K562 (cell line): ENCODE results near the gene CTDSPL. TPM values are rescaled to one million over a fixed set of nuclear protein-coding genes. Genes with fewer than 3 reads are reported as not detected.
A peak's percentile ranks its signal among the peaks of the same experiment; 100 is the strongest.

Experiments
- ASH1L ChIP-seq: fragments of 450-650 bp; IDR thresholded peaks from 2 replicates; pipeline ENCODE4 v1.6.1; 2018; ENCODE audit warnings: borderline replicate concordance, mild to moderate bottlenecking, low read depth; ENCODE audit not compliant: partially characterized antibody
- CHCHD3 ChIP-seq: fragments of 250-450 bp; sonication (Bioruptor Pico); IDR thresholded peaks from 2 replicates; pipeline ENCODE4 v2.1.2; 2022; ENCODE audit warnings: mild to moderate bottlenecking
- CREB1 ChIP-seq, 2 experiments: sonication (generic) in 1 of 2; formaldehyde crosslinking in 1 of 2; IDR thresholded peaks; 2 replicates each; pipeline versions ENCODE4 v1.6.1 to v1.8.0; 2012 to 2022; ENCODE audit warnings: inconsistent platforms in 1 of 2, mild to moderate bottlenecking in 1 of 2, missing genetic modification reagents in 1 of 2, moderate library complexity in 1 of 2
- CXXC5 ChIP-seq: fragments of 250-450 bp; sonication (Bioruptor Pico); IDR thresholded peaks from 2 replicates; pipeline ENCODE4 v1.8.0; 2022; ENCODE audit warnings: inconsistent platforms, mild to moderate bottlenecking, moderate library complexity
- KDM4B ChIP-seq, 2 experiments: fragments of 450-650 bp in 1 of 2; sonication (generic) in 1 of 2; IDR thresholded peaks; 2 replicates each; pipeline ENCODE4 v1.6.1; 2016 to 2017; ENCODE audit warnings: borderline replicate concordance in 2 of 2, antibody characterized with exemption in 1 of 2, low read depth in 1 of 2, mild to moderate bottlenecking in 1 of 2
- KDM5B ChIP-seq: fragments of 200-600 bp; sonication (generic); IDR thresholded peaks from 2 replicates; pipeline ENCODE4 v1.6.1; 2012; ENCODE audit warnings: low read depth, mild to moderate bottlenecking, moderate library complexity, low read length, control low read depth, inconsistent platforms; ENCODE audit not compliant: insufficient replicate concordance
- MAFG ChIP-seq: fragments of 450-650 bp; conservative IDR thresholded peaks from 2 replicates; pipeline ENCODE4 v1.6.1; 2016; ENCODE audit warnings: missing genetic modification characterization, missing compliant biosample characterization
- ZNF253 ChIP-seq: fragments of 250-450 bp; sonication (Bioruptor Pico); conservative IDR thresholded peaks from 2 replicates; pipeline ENCODE4 v1.6.1; 2021; ENCODE audit warnings: mild to moderate bottlenecking
- ZNF561 ChIP-seq: fragments of 450-650 bp; formaldehyde crosslinking; conservative IDR thresholded peaks from 2 replicates; pipeline ENCODE4 v1.4.0; 2020; ENCODE audit warnings: mild to moderate bottlenecking, moderate library complexity
- polyA plus RNA-seq, 8 experiments: library from polyadenylated mRNA; depleted of rRNA in 4 of 8; stranded (reverse) in 5 of 8; unstranded in 3 of 8; fragments of >200 nt; fragmentation: Nextera tagmentation in 2 of 8; fragmentation: Illumina TruSeq in 1 of 8; extraction: Ambion mirVana in 2 of 8; extraction: Trizol in 1 of 8; gene quantifications; 2 replicates each; pipeline versions ENCODE4 v1.2.1 to v1.2.3, GENCODE V29; 2011 to 2014; ENCODE audit warnings: inconsistent platforms in 1 of 8, missing spikeins in 1 of 8
- total RNA-seq, 7 experiments: library from RNA; depleted of rRNA in 6 of 7; stranded (reverse); fragments of >200 nt in 6 of 7; fragmentation: Illumina TruSeq in 2 of 7; extraction: Trizol in 2 of 7; gene quantifications; 2 replicates each; pipeline versions ENCODE4 v1.2.1 to v1.2.3, GENCODE V29; 2011 to 2021; ENCODE audit warnings: low replicate concordance in 1 of 7
- TF ChIP-seq, protein P1 (sequence below): sonication (generic); formaldehyde crosslinking; IDR thresholded peaks from 2 replicates; pipeline ENCODE4 v1.8.0; 2023; ENCODE audit warnings: mild to moderate bottlenecking, missing genetic modification reagents
- TF ChIP-seq, protein P2 (sequence below): IDR thresholded peaks from 2 replicates; pipeline ENCODE4 v1.6.1; 2011; ENCODE audit warnings: borderline replicate concordance, low read depth, mild to moderate bottlenecking, moderate library complexity, low read length; ENCODE audit not compliant: insufficient read depth, poor library complexity, severe bottlenecking
- TF ChIP-seq, protein P3 (sequence below): fragments of 250-450 bp; sonication (Bioruptor Pico); IDR thresholded peaks from 2 replicates; pipeline ENCODE4 v1.5.0; 2022; ENCODE audit warnings: mild to moderate bottlenecking
- TF ChIP-seq, protein P4 (sequence below): fragments of 250-450 bp; sonication (Bioruptor Pico); IDR thresholded peaks from 2 replicates; pipeline ENCODE4 v1.4.0; 2020

CTDSPL gene
- total and polyA plus RNA-seq, 9 of the 15 experiments (the other 6 are each of a cell fraction or from before 2014, with no cell fraction given) = 5.1 to 19.3 (median 11.3) TPM

DNA sequence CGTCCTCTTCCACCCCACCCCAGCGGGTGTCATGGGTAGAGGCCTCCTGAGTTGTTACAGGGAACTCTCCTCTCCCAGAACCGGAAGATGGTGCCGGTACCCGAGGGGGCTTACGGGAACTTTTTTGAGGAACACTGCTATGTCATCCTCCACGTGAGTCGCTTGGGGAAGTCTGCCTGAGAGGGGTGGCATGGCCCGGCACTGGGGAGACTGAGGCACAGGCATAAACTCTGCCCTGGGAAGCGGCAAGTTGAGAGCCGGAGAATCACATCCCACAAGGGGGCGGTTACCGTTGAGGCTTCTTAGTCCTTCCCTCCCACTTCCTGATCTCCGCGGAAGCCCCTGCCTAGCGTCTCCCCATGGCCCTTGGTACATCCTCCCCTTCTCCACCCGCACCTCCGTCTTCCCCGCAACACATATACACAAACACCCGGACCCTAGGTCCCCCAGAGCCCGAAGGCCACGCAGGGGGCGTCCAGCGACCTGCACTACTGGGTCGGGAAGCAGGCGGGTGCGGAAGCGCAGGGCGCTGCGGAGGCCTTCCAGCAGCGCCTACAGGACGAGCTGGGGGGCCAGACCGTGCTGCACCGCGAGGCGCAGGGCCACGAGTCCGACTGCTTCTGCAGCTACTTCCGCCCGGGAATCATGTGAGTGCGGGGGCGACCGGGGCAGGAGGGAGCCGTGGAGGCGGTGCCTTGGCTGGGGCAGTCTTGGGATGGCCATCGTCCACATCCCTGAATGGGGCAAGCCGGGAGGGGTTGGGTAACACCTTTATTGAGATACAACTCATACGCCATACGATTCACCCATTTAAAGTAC is 132.3 kb downstream of the CTDSPL start (continued):
- TF ChIP-seq, protein P1, sequence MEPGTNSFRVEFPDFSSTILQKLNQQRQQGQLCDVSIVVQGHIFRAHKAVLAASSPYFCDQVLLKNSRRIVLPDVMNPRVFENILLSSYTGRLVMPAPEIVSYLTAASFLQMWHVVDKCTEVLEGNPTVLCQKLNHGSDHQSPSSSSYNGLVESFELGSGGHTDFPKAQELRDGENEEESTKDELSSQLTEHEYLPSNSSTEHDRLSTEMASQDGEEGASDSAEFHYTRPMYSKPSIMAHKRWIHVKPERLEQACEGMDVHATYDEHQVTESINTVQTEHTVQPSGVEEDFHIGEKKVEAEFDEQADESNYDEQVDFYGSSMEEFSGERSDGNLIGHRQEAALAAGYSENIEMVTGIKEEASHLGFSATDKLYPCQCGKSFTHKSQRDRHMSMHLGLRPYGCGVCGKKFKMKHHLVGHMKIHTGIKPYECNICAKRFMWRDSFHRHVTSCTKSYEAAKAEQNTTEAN (CRISPR knock-in tag) = peak; percentile 78; the same call in 1 of the 2 replicates
- TF ChIP-seq CXXC5 (CRISPR knock-in tag) (peak; percentile 92), ZNF253 (CRISPR knock-in tag) (no peak), CREB1 (IDR thresholded peaks at IDR 0.05) (peak; percentile 55), CREB1 (CRISPR knock-in tag; IDR thresholded peaks at IDR 0.05) (peak; percentile 75), KDM5B (peak; percentile 89), MAFG (tag) (no peak), ASH1L (peak; percentile 66), KDM4B (IDR thresholded peaks at IDR 0.05; ENCODE audit: borderline replicate concordance in 2 of 2, low read depth in 1 of 2) (peak in 1 of 2 experiments; percentile 87; a peak in 1 of 4 replicates), ZNF561 (no peak), CHCHD3 (CRISPR knock-in tag) (peak; percentile 12; the same call in 1 of the 2 replicates)
- TF ChIP-seq, protein P2, sequence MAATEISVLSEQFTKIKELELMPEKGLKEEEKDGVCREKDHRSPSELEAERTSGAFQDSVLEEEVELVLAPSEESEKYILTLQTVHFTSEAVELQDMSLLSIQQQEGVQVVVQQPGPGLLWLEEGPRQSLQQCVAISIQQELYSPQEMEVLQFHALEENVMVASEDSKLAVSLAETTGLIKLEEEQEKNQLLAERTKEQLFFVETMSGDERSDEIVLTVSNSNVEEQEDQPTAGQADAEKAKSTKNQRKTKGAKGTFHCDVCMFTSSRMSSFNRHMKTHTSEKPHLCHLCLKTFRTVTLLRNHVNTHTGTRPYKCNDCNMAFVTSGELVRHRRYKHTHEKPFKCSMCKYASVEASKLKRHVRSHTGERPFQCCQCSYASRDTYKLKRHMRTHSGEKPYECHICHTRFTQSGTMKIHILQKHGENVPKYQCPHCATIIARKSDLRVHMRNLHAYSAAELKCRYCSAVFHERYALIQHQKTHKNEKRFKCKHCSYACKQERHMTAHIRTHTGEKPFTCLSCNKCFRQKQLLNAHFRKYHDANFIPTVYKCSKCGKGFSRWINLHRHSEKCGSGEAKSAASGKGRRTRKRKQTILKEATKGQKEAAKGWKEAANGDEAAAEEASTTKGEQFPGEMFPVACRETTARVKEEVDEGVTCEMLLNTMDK = peak; percentile 81
- TF ChIP-seq, protein P3, sequence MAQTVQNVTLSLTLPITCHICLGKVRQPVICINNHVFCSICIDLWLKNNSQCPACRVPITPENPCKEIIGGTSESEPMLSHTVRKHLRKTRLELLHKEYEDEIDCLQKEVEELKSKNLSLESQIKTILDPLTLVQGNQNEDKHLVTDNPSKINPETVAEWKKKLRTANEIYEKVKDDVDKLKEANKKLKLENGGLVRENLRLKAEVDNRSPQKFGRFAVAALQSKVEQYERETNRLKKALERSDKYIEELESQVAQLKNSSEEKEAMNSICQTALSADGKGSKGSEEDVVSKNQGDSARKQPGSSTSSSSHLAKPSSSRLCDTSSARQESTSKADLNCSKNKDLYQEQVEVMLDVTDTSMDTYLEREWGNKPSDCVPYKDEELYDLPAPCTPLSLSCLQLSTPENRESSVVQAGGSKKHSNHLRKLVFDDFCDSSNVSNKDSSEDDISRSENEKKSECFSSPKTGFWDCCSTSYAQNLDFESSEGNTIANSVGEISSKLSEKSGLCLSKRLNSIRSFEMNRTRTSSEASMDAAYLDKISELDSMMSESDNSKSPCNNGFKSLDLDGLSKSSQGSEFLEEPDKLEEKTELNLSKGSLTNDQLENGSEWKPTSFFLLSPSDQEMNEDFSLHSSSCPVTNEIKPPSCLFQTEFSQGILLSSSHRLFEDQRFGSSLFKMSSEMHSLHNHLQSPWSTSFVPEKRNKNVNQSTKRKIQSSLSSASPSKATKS (CRISPR knock-in tag) = no peak
- TF ChIP-seq, protein P4, sequence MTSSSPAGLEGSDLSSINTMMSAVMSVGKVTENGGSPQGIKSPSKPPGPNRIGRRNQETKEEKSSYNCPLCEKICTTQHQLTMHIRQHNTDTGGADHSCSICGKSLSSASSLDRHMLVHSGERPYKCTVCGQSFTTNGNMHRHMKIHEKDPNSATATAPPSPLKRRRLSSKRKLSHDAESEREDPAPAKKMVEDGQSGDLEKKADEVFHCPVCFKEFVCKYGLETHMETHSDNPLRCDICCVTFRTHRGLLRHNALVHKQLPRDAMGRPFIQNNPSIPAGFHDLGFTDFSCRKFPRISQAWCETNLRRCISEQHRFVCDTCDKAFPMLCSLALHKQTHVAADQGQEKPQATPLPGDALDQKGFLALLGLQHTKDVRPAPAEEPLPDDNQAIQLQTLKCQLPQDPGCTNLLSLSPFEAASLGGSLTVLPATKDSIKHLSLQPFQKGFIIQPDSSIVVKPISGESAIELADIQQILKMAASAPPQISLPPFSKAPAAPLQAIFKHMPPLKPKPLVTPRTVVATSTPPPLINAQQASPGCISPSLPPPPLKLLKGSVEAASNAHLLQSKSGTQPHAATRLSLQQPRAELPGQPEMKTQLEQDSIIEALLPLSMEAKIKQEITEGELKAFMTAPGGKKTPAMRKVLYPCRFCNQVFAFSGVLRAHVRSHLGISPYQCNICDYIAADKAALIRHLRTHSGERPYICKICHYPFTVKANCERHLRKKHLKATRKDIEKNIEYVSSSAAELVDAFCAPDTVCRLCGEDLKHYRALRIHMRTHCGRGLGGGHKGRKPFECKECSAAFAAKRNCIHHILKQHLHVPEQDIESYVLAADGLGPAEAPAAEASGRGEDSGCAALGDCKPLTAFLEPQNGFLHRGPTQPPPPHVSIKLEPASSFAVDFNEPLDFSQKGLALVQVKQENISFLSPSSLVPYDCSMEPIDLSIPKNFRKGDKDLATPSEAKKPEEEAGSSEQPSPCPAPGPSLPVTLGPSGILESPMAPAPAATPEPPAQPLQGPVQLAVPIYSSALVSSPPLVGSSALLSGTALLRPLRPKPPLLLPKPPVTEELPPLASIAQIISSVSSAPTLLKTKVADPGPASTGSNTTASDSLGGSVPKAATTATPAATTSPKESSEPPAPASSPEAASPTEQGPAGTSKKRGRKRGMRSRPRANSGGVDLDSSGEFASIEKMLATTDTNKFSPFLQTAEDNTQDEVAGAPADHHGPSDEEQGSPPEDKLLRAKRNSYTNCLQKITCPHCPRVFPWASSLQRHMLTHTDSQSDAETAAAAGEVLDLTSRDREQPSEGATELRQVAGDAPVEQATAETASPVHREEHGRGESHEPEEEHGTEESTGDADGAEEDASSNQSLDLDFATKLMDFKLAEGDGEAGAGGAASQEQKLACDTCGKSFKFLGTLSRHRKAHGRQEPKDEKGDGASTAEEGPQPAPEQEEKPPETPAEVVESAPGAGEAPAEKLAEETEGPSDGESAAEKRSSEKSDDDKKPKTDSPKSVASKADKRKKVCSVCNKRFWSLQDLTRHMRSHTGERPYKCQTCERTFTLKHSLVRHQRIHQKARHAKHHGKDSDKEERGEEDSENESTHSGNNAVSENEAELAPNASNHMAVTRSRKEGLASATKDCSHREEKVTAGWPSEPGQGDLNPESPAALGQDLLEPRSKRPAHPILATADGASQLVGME (CRISPR knock-in tag) = 0 out of 2 replicates have a peak, but pooled peaks have one; percentile 65
